ENCODE measurements around the gene TSR3. TPM values are rescaled to one million over a fixed set of nuclear protein-coding genes. Genes with fewer than 3 reads are reported as not detected.

The TSR3 gene
- polyA plus RNA-seq, 1 donor: 49.3 TPM

GRCh38 chr16:1325673-1326371 lies 25.9 kb downstream of the TSR3 start:
- DNase-seq (ENCODE audit: low read depth): no peak

- DNase-seq (ENCODE audit: low read depth): no peak
These were observed 26.4 kb downstream of the TSR3 start for GRCh38 chr16:1325261-1325660.

GRCh38 chr16:1324286-1324826 lies 27.3 kb downstream of the TSR3 start:
- DNase-seq (ENCODE audit: low read depth): no peak

- no peak for DNase-seq (ENCODE audit: low read depth)
These were observed 28.1 kb downstream of the TSR3 start for GRCh38 chr16:1323296-1324239.

- DNase-seq (ENCODE audit: low read depth): no peak
These were observed 29.3 kb downstream of the TSR3 start for GRCh38 chr16:1322407-1322806.

- DNase-seq (ENCODE audit: low read depth): no peak
These were observed 30.9 kb downstream of the TSR3 start for GRCh38 chr16:1320658-1321240.

- DNase-seq (ENCODE audit: low read depth): no peak
These were observed 31.6 kb downstream of the TSR3 start for GRCh38 chr16:1320097-1320496.

- DNase-seq (ENCODE audit: low read depth): no peak
These were observed 32.6 kb downstream of the TSR3 start for GRCh38 chr16:1319041-1319440.

- DNase-seq (ENCODE audit: low read depth): no peak
These were observed 33.5 kb downstream of the TSR3 start for GRCh38 chr16:1318268-1318545.

- DNase-seq (ENCODE audit: low read depth): no peak
These were observed 34.0 kb downstream of the TSR3 start for GRCh38 chr16:1317479-1318267.

- DNase-seq (ENCODE audit: low read depth): no peak
These were observed 35.7 kb downstream of the TSR3 start for GRCh38 chr16:1316033-1316405.

- DNase-seq (ENCODE audit: low read depth): no peak
These were observed 36.3 kb downstream of the TSR3 start for GRCh38 chr16:1315081-1316032.

GRCh38 chr16:1314399-1315068 lies 37.1 kb downstream of the TSR3 start:
- DNase-seq (ENCODE audit: low read depth): no peak

- no peak for DNase-seq (ENCODE audit: low read depth)
These were observed 37.8 kb downstream of the TSR3 start for GRCh38 chr16:1313721-1314369.

GRCh38 chr16:1312903-1313302 lies 38.8 kb downstream of the TSR3 start:
- no peak for DNase-seq (ENCODE audit: low read depth)

- DNase-seq (ENCODE audit: low read depth): no peak
These were observed 39.2 kb downstream of the TSR3 start for GRCh38 chr16:1312467-1312816.

- no peak for DNase-seq (ENCODE audit: low read depth)
These were observed 39.8 kb downstream of the TSR3 start for GRCh38 chr16:1311738-1312466.

- no peak for DNase-seq (ENCODE audit: low read depth)
These were observed 40.4 kb downstream of the TSR3 start for GRCh38 chr16:1311212-1311737.

- DNase-seq (ENCODE audit: low read depth): no peak
These were observed 40.9 kb downstream of the TSR3 start for GRCh38 chr16:1310832-1311200.
